ENCODE data around the gene FOXP1. TPM values are rescaled to one million over a fixed set of nuclear protein-coding genes. Genes with fewer than 3 reads are reported as not detected.

The FOXP1 gene
- total RNA-seq, 4 donors from 2014 or later: 169 to 300 (median 202) TPM

DNA sequence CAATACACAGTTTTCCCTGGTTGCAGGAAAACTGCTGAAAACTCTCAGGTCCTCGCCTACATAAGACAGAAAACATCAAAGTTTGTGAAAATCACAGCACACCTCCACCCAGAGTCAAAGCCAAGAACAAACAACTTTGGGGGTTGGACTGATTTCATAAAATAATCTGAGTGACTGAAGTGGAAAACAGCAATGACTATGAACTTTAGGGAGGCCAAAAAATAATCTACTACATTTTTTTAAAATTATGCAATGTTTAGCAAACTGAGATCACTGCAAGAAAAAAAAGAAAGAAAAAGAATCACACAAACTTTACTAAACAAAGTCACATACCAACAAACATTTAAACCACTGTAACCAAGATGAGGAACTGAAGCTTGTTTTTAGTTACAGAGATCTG is 15.9 kb upstream of the FOXP1 start:
- H3K36me3 ChIP-seq: no peaks in the 10 kb centered on the region
- peaks cover 0 to 10% (median 0%) of the 10 kb centered on the region in 3 donors for H3K4me1 ChIP-seq
- peak; percentile 39 for ATAC-seq
- H3K9me3 ChIP-seq: no peaks in the 10 kb centered on the region
- 55 to 71% methylated on average over 1 of the region's 1 CpG for WGBS, 2 donors (ENCODE audit: low coverage in 1 of 2)
- H3K27ac ChIP-seq: no peak overlapping the region
- H3K4me3 ChIP-seq: no peak overlapping the region
- H3K27me3 ChIP-seq: no peaks in the 10 kb centered on the region
- no peak for TF ChIP-seq POLR2A (IDR thresholded peaks at IDR 0.05)
- no peak for TF ChIP-seq EP300 (IDR thresholded peaks at IDR 0.05)
- no peak for TF ChIP-seq POLR2AphosphoS5 (IDR thresholded peaks at IDR 0.05)
- TF ChIP-seq, protein P1, sequence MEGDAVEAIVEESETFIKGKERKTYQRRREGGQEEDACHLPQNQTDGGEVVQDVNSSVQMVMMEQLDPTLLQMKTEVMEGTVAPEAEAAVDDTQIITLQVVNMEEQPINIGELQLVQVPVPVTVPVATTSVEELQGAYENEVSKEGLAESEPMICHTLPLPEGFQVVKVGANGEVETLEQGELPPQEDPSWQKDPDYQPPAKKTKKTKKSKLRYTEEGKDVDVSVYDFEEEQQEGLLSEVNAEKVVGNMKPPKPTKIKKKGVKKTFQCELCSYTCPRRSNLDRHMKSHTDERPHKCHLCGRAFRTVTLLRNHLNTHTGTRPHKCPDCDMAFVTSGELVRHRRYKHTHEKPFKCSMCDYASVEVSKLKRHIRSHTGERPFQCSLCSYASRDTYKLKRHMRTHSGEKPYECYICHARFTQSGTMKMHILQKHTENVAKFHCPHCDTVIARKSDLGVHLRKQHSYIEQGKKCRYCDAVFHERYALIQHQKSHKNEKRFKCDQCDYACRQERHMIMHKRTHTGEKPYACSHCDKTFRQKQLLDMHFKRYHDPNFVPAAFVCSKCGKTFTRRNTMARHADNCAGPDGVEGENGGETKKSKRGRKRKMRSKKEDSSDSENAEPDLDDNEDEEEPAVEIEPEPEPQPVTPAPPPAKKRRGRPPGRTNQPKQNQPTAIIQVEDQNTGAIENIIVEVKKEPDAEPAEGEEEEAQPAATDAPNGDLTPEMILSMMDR (IDR thresholded peaks at IDR 0.05): no peak

DNA sequence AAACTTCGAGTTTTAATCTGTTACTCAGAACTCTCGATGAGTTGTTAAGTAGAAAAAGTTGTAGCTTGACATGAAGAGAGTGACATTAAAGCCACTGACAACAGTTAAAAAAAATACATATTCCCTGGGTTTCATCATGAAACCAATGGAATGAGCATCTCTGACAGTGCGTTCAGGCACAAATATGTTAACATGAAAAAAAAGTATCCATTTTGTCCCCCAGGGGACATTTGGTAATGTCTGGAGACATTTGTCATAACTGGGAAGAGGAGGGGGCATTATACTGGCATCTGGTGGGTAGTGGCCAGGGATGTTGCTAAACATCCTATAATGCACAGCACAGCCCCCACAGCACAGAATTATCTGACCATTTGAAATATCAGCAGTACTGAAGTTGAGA is 14.8 kb upstream of the FOXP1 start:
- TF ChIP-seq, protein P1 (IDR thresholded peaks at IDR 0.05): no peak
- TF ChIP-seq POLR2AphosphoS5 (IDR thresholded peaks at IDR 0.05) (no peak), POLR2A (IDR thresholded peaks at IDR 0.05) (no peak), EP300 (IDR thresholded peaks at IDR 0.05) (no peak)
- no peak for ATAC-seq
- 76 to 88% methylated on average over 2 to 3 of the region's 3 CpGs for WGBS, 2 donors (ENCODE audit: low coverage in 1 of 2)

DNA sequence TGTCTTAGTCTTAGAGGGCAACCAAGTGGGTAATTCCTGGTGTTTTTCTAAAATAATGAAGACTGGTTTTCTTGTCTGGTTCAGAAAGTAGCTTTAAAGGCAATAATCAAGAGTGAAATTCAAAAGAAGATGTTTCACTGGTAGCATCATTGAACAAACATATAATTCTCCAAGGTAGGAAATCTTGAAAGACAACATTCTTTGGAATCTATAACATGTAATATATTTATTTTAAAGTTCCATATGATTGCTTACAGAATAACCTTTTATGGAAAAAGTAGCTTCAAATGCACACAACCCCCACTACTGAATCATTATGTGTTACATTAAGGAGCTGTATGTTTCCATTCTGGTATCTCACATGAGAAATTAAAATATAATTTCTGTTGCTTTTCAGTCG is 13.8 kb upstream of the FOXP1 start:
- Histone ChIP-seq H3K4me1 (peaks cover 0 to 10% (median 0%) of the 10 kb centered on the region in 3 donors), H3K9me3 (no peaks in the 10 kb centered on the region), H3K36me3 (no peaks in the 10 kb centered on the region), H3K27ac (no peak overlapping the region), H3K4me3 (no peak overlapping the region), H3K27me3 (no peaks in the 10 kb centered on the region)
- WGBS, 2 donors (ENCODE audit: low coverage in 1 of 2): 82 to 87% methylated on average over 1 of the region's 1 CpG
- no peak for TF ChIP-seq EP300 (IDR thresholded peaks at IDR 0.05)
- no peak for TF ChIP-seq POLR2A (IDR thresholded peaks at IDR 0.05)
- TF ChIP-seq, protein P1 (IDR thresholded peaks at IDR 0.05): no peak
- no peak for TF ChIP-seq POLR2AphosphoS5 (IDR thresholded peaks at IDR 0.05)
- no peak for ATAC-seq

More for the DNA sequence above, 14.8 kb upstream of the FOXP1 start:
- no peaks in the 10 kb centered on the region for H3K9me3 ChIP-seq
- H3K4me3 ChIP-seq: no peak overlapping the region
- no peak overlapping the region for H3K27ac ChIP-seq
- no peaks in the 10 kb centered on the region for H3K36me3 ChIP-seq
- H3K4me1 ChIP-seq: peaks cover 0 to 10% (median 0%) of the 10 kb centered on the region in 3 donors
- no peaks in the 10 kb centered on the region for H3K27me3 ChIP-seq

DNA sequence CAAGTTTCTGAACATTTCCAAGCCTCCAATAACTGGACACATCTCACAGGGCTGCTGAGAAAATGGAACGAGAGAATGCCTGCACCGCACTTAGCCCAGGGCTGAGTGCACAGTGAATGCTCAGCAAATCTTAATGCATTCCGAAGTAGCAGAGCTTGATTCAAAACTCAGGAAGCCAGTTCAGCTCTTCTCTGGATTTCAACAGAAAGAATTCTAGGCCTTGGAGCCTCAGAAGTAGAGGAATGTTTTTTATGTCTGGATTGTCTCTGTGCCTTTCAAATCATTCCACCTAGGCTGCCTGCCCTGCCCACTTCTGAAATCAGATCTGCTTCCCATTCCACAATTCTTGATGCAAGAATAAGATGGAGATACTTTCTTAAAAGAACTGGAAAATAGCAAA is 9.6 kb upstream of the FOXP1 start:
- Histone ChIP-seq H3K4me3 (no peak overlapping the region), H3K27me3 (no peaks in the 10 kb centered on the region), H3K27ac (no peak overlapping the region), H3K9me3 (peaks cover 0 to 8% (median 0%) of the 10 kb centered on the region in 3 donors), H3K4me1 (peaks cover 0 to 13% (median 0%) of the 10 kb centered on the region in 3 donors), H3K36me3 (no peaks in the 10 kb centered on the region)
- ATAC-seq: no peak
- WGBS, 2 donors (ENCODE audit: low coverage in 1 of 2): 96% methylated on average over 3 of the region's 3 CpGs; no CpG with 5 or more reads in 1 of the 2 donors
- TF ChIP-seq, protein P1 (IDR thresholded peaks at IDR 0.05): no peak
- no peak for TF ChIP-seq EP300 (IDR thresholded peaks at IDR 0.05)

DNA sequence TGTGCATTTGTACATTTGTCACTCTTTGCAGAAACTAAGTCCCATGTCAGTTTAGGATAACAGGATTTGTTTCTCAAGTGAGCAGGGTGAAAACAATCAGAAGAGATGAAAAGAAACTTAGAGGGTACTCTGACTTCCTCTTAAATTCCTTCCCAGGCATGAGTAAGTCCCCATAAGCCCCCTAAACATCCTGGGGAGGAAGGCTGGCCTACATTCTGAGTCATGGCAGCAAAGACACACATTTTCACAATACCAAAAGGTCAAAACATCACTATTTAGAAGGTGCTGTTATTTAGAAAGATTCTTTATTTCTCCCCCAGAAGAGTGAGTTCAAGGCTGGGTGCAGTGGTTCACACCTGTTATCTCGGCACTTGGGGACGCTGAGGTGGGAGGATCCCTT is 7.6 kb upstream of the FOXP1 start:
- peaks cover 0 to 8% (median 0%) of the 10 kb centered on the region in 3 donors for H3K9me3 ChIP-seq
- no CpG with 5 or more reads among the region's 2 CpGs for WGBS, 2 donors (ENCODE audit: low coverage in 1 of 2)
- H3K27ac ChIP-seq: no peak overlapping the region
- no peak for TF ChIP-seq EP300 (IDR thresholded peaks at IDR 0.05)
- TF ChIP-seq, protein P1 (IDR thresholded peaks at IDR 0.05): no peak
- no peak for TF ChIP-seq POLR2AphosphoS5 (IDR thresholded peaks at IDR 0.05)
- no peak for TF ChIP-seq POLR2A (IDR thresholded peaks at IDR 0.05)
- no peak overlapping the region for H3K4me3 ChIP-seq
- ATAC-seq: no peak
- H3K4me1 ChIP-seq: peaks cover 0 to 33% (median 0%) of the 10 kb centered on the region in 3 donors
- H3K36me3 ChIP-seq: no peaks in the 10 kb centered on the region
- H3K27me3 ChIP-seq: no peaks in the 10 kb centered on the region
